Measurements from ENCODE around the gene NR5A2.

Gene NR5A2

GRCh38 chr1:200036619-200037270 is 9.2 kb downstream of the NR5A2 start:
- DNase-seq: no peak

- no peak for DNase-seq
These were observed 10.0 kb downstream of the NR5A2 start for GRCh38 chr1:200037501-200037900.

- DNase-seq: no peak
These were observed 10.4 kb downstream of the NR5A2 start for GRCh38 chr1:200037904-200038303.

- no peak for DNase-seq
These were observed 10.9 kb downstream of the NR5A2 start for GRCh38 chr1:200038325-200038980.

- no peak for DNase-seq
These were observed 11.7 kb downstream of the NR5A2 start for GRCh38 chr1:200038981-200039848.

- no peak for DNase-seq
These were observed 12.5 kb downstream of the NR5A2 start for GRCh38 chr1:200039849-200040474.

GRCh38 chr1:200040481-200041138 is 13.1 kb downstream of the NR5A2 start:
- DNase-seq: no peak

- DNase-seq: no peak
These were observed 14.0 kb downstream of the NR5A2 start for GRCh38 chr1:200041337-200042118.

- DNase-seq: no peak
These were observed 14.6 kb downstream of the NR5A2 start for GRCh38 chr1:200042119-200042551.

GRCh38 chr1:200042552-200043335 is 15.2 kb downstream of the NR5A2 start:
- no peak for DNase-seq

- no peak for DNase-seq
These were observed 15.8 kb downstream of the NR5A2 start for GRCh38 chr1:200043336-200043668.

- no peak for DNase-seq
These were observed 18.6 kb downstream of the NR5A2 start for GRCh38 chr1:200046115-200046514.

- DNase-seq: no peak
These were observed 20.7 kb downstream of the NR5A2 start for GRCh38 chr1:200048244-200048643.

GRCh38 chr1:200049810-200050209 is 22.3 kb downstream of the NR5A2 start:
- no peak for DNase-seq

- DNase-seq: no peak
These were observed 24.1 kb downstream of the NR5A2 start for GRCh38 chr1:200051620-200052019.

GRCh38 chr1:200053091-200053490 is 25.6 kb downstream of the NR5A2 start:
- no peak for DNase-seq

GRCh38 chr1:200053646-200054045 is 26.1 kb downstream of the NR5A2 start:
- DNase-seq: no peak

GRCh38 chr1:200058341-200058740 is 30.8 kb downstream of the NR5A2 start:
- no peak for DNase-seq

GRCh38 chr1:200062143-200062542 is 34.6 kb downstream of the NR5A2 start:
- DNase-seq: no peak

- DNase-seq: no peak
These were observed 45.3 kb downstream of the NR5A2 start for GRCh38 chr1:200072636-200073285.

- DNase-seq: no peak
These were observed 45.8 kb downstream of the NR5A2 start for GRCh38 chr1:200073286-200073637.

Measured in SIG-M5 (cell line).